Dermis microvascular lymphatic vessel endothelial cell (primary cell): Measurements from ENCODE around the gene CGRRF1. TPM values are rescaled to one million over a fixed set of nuclear protein-coding genes. Genes with fewer than 3 reads are reported as not detected.

Experiments
- DNase-seq, 2 donors: peaks; one replicate each; pipeline versions ENCODE4 v3.0.0 to v3.0.0-alpha.2; 2010; ENCODE audit warnings: low read depth in 2 of 2
- total RNA-seq: library from RNA; depleted of rRNA; stranded (reverse); fragments of >200 nt; gene quantifications from 2 replicates; pipeline ENCODE4 v1.2.1, GENCODE V29; 2014

Gene CGRRF1
- total RNA-seq, 1 donor from 2014 or later = 8.0 TPM

DNA sequence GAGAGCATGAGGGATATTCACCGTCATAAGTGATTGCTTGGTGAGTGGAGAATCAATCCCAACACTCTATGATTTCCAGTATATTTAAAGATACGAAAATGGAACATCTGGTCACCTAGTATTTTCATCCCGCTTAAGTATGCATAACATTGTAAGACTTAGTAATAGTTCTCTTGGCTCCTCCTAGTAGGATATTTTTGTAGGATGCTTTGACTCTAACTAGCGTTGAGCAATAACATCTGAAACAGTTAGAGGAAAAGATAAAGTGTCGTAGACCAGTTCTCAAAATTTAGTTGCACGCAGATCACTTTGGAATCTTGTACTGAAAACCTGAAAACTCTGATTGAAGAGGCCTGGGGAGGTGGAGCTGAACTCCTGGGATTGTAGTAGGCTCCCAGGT lies 64.8 kb downstream of the CGRRF1 start:
- no peak for DNase-seq

GRCh38 chr14:54577494-54577893 lies 67.8 kb downstream of the CGRRF1 start:
- no peak for DNase-seq

GRCh38 chr14:54577977-54578376 lies 68.3 kb downstream of the CGRRF1 start:
- DNase-seq = peak; percentile 53 to 72

GRCh38 chr14:54579621-54580020 lies 69.9 kb downstream of the CGRRF1 start:
- DNase-seq = peak in 1 of 2 donors; percentile 28

- DNase-seq = no peak
These were observed 71.2 kb downstream of the CGRRF1 start for GRCh38 chr14:54580933-54581332.

- no peak for DNase-seq
These were observed 72.6 kb downstream of the CGRRF1 start for GRCh38 chr14:54582334-54582733.

DNA sequence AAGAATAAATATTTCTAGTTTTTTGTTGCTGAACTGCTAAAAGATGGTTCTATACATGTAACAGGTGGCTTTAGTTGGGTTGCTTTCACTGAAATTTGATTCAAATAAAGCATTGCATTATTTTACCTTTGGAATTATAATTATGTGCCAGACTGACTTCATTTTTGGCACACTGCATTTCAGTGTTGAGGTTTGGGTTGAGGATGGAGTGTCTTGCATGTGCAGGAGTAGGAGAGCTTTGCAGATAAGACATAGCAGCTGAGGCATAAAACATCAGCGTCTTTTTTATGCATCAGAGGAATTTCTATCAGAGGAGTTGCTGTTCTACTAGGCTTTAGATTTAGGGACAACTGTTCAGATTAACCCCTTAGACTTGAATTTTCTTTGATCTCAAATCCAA lies 74.4 kb downstream of the CGRRF1 start:
- DNase-seq = no peak

- DNase-seq = no peak
These were observed 75.5 kb downstream of the CGRRF1 start for GRCh38 chr14:54585214-54585613.

Other genes with a start within 250 kb of the CGRRF1 start
- 16.1 and 32.9 TPM in 2 replicates for gene CDKN3, start 112.9 kb upstream of the CGRRF1 start, total RNA-seq
- 49.2 and 89.9 TPM in 2 replicates for gene CNIH1, start 68.5 kb upstream of the CGRRF1 start, total RNA-seq
- 78.2 and 78.5 TPM in 2 replicates for gene GMFB, start 20.9 kb upstream of the CGRRF1 start, total RNA-seq
- 20.8 and 32.2 TPM in 2 replicates for gene SAMD4A, start 57.2 kb downstream of the CGRRF1 start, total RNA-seq